GM12864 (cell line): ENCODE data around the gene DNMT3A.

ENCODE experiments used
- DNase-seq: peaks from one replicate; pipeline ENCODE4 v3.0.0-alpha.2; 2011; ENCODE audit warnings: low read depth
- H3K4me3 ChIP-seq: 2 replicates; pipeline ENCODE4 v1.5.1; 2011; ENCODE audit warnings: mild to moderate bottlenecking, low read depth, low read length, control low read depth
- CTCF ChIP-seq: IDR thresholded peaks from 2 replicates; pipeline ENCODE4 v1.5.1; 2011; ENCODE audit warnings: low read depth, mild to moderate bottlenecking, moderate library complexity, low read length, control low read depth, inconsistent platforms; ENCODE audit errors: missing control alignments

Gene DNMT3A

GRCh38 chr2:25240636-25241035 lies 101.1 kb downstream of the DNMT3A start:
- no peak overlapping the region for H3K4me3 ChIP-seq
- TF ChIP-seq CTCF = no peak
- DNase-seq = no peak

- H3K4me3 ChIP-seq = no peak overlapping the region
- no peak for DNase-seq
- TF ChIP-seq CTCF = no peak
Measured at GRCh38 chr2:25238920-25239319, 102.8 kb downstream of the DNMT3A start.

- no peak for DNase-seq
- H3K4me3 ChIP-seq = no peak overlapping the region
- TF ChIP-seq CTCF = no peak
Measured at GRCh38 chr2:25237764-25238163, 104.0 kb downstream of the DNMT3A start.

- TF ChIP-seq CTCF = no peak
- no peak overlapping the region for H3K4me3 ChIP-seq
- no peak for DNase-seq
Measured at GRCh38 chr2:25236736-25237135, 105.0 kb downstream of the DNMT3A start.

- DNase-seq = no peak
- no peak for TF ChIP-seq CTCF
- H3K4me3 ChIP-seq = no peak overlapping the region
Measured at GRCh38 chr2:25234738-25235137, 107.0 kb downstream of the DNMT3A start.

GRCh38 chr2:25233916-25234605 lies 107.7 kb downstream of the DNMT3A start:
- no peak for TF ChIP-seq CTCF
- no peak for DNase-seq
- no peak overlapping the region for H3K4me3 ChIP-seq

GRCh38 chr2:25232248-25232825 lies 109.4 kb downstream of the DNMT3A start:
- DNase-seq = no peak
- H3K4me3 ChIP-seq = no peak overlapping the region
- no peak for TF ChIP-seq CTCF
